ENCODE results near the gene PCDHA4. TPM values are rescaled to one million over a fixed set of nuclear protein-coding genes. Genes with fewer than 3 reads are reported as not detected.
"Not testable (repeated sequence)": the region's sequence is repeated elsewhere in the genome, so short reads cannot be mapped to it uniquely, and the experiment has no call there.

PCDHA4 gene
- total RNA-seq, 1 experiment from 2014 or later: not detected

GRCh38 chr5:140828362-140828737, 21.5 kb downstream of the PCDHA4 start:
- intact Hi-C loops (cut with micrococcal nuclease): no loop called here
- Histone ChIP-seq H4K20me1 (ENCODE audit: insufficient read depth) (no peaks in the 10 kb centered on the region), H3K4me1 (ENCODE audit: control insufficient read depth in 1 of 2, insufficient read depth in 2 of 2, low read length in 2 of 2) (no peaks in the 10 kb centered on the region), H2AFZ (ENCODE audit: low read depth, low read length, poor library complexity, severe bottlenecking) (no peak overlapping the region), H3K4me3 (replicated peaks in 1 of 2; ENCODE audit: low read depth in 1 of 2, low read length in 2 of 2) (no peak overlapping the region), H3K9ac (ENCODE audit: low read length) (no peak overlapping the region), H3K9me2 (ENCODE audit: insufficient read depth) (no peaks in the 10 kb centered on the region; the same call in 1 of the 2 replicates), H3K27ac (ENCODE audit: low read depth, low read length) (no peak overlapping the region), H3K36me3 (ENCODE audit: control insufficient read depth in 1 of 2, insufficient read depth in 2 of 2, low read length in 2 of 2) (no peaks in the 10 kb centered on the region), H3K79me2 (ENCODE audit: insufficient read depth, low read length) (no peaks in the 10 kb centered on the region), H3K9me3 (ENCODE audit: control insufficient read depth in 1 of 2, insufficient read depth in 1 of 2, low read depth in 1 of 2, low read length in 2 of 2) (no peaks in the 10 kb centered on the region), H3K4me2 (ENCODE audit: low read length) (no peak overlapping the region), H3K27me3 (ENCODE audit: insufficient read depth, low read length) (no peaks in the 10 kb centered on the region)
- no TSS peak for BruUV-seq (replicated peaks)
- no peak for TF ChIP-seq SRF (IDR thresholded peaks at IDR 0.05; ENCODE audit: low read depth)
- TF ChIP-seq, protein P1, sequence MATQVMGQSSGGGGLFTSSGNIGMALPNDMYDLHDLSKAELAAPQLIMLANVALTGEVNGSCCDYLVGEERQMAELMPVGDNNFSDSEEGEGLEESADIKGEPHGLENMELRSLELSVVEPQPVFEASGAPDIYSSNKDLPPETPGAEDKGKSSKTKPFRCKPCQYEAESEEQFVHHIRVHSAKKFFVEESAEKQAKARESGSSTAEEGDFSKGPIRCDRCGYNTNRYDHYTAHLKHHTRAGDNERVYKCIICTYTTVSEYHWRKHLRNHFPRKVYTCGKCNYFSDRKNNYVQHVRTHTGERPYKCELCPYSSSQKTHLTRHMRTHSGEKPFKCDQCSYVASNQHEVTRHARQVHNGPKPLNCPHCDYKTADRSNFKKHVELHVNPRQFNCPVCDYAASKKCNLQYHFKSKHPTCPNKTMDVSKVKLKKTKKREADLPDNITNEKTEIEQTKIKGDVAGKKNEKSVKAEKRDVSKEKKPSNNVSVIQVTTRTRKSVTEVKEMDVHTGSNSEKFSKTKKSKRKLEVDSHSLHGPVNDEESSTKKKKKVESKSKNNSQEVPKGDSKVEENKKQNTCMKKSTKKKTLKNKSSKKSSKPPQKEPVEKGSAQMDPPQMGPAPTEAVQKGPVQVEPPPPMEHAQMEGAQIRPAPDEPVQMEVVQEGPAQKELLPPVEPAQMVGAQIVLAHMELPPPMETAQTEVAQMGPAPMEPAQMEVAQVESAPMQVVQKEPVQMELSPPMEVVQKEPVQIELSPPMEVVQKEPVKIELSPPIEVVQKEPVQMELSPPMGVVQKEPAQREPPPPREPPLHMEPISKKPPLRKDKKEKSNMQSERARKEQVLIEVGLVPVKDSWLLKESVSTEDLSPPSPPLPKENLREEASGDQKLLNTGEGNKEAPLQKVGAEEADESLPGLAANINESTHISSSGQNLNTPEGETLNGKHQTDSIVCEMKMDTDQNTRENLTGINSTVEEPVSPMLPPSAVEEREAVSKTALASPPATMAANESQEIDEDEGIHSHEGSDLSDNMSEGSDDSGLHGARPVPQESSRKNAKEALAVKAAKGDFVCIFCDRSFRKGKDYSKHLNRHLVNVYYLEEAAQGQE (IDR thresholded peaks at IDR 0.05; ENCODE audit: low read depth): no peak
- no peak for TF ChIP-seq RAD21 (IDR thresholded peaks at IDR 0.05; ENCODE audit: low read depth)
- TF ChIP-seq EGR1 (IDR thresholded peaks at IDR 0.05; ENCODE audit: low read depth): no peak
- TF ChIP-seq CEBPB (IDR thresholded peaks at IDR 0.05; ENCODE audit: low read depth): no peak
- TF ChIP-seq POLR2AphosphoS5 (IDR thresholded peaks at IDR 0.05; ENCODE audit: low read depth, low read length): no peak
- TF ChIP-seq MAX (IDR thresholded peaks at IDR 0.05): no peak
- TF ChIP-seq FOSL1 (IDR thresholded peaks at IDR 0.05; ENCODE audit: low read depth): no peak
- TF ChIP-seq, protein P2, sequence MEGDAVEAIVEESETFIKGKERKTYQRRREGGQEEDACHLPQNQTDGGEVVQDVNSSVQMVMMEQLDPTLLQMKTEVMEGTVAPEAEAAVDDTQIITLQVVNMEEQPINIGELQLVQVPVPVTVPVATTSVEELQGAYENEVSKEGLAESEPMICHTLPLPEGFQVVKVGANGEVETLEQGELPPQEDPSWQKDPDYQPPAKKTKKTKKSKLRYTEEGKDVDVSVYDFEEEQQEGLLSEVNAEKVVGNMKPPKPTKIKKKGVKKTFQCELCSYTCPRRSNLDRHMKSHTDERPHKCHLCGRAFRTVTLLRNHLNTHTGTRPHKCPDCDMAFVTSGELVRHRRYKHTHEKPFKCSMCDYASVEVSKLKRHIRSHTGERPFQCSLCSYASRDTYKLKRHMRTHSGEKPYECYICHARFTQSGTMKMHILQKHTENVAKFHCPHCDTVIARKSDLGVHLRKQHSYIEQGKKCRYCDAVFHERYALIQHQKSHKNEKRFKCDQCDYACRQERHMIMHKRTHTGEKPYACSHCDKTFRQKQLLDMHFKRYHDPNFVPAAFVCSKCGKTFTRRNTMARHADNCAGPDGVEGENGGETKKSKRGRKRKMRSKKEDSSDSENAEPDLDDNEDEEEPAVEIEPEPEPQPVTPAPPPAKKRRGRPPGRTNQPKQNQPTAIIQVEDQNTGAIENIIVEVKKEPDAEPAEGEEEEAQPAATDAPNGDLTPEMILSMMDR (IDR thresholded peaks at IDR 0.05 in 2 of 3, conservative IDR thresholded peaks at IDR 0.05 in 1 of 3; ENCODE audit: borderline replicate concordance in 1 of 3, insufficient read depth in 1 of 3, low read depth in 2 of 3, low read length in 2 of 3): no peak
- TF ChIP-seq POLR2A (IDR thresholded peaks at IDR 0.05; ENCODE audit: borderline replicate concordance, extremely low read depth, insufficient read depth, insufficient read length): no peak
- no peak for TF ChIP-seq JUND (IDR thresholded peaks at IDR 0.05)
- CTCF ChIA-PET: no interaction called here
- ATAC-seq (no peak), DNase-seq (ENCODE audit: low read depth, low spot score) (no peak)
- POLR2A ChIA-PET: no interaction called here
- RAD21 ChIA-PET (ENCODE audit: low non-redundant PET in 1 of 2, low total read pairs in 2 of 2, uncharacterized antibody in 2 of 2, unreplicated experiment in 2 of 2): no interaction called here

DNA sequence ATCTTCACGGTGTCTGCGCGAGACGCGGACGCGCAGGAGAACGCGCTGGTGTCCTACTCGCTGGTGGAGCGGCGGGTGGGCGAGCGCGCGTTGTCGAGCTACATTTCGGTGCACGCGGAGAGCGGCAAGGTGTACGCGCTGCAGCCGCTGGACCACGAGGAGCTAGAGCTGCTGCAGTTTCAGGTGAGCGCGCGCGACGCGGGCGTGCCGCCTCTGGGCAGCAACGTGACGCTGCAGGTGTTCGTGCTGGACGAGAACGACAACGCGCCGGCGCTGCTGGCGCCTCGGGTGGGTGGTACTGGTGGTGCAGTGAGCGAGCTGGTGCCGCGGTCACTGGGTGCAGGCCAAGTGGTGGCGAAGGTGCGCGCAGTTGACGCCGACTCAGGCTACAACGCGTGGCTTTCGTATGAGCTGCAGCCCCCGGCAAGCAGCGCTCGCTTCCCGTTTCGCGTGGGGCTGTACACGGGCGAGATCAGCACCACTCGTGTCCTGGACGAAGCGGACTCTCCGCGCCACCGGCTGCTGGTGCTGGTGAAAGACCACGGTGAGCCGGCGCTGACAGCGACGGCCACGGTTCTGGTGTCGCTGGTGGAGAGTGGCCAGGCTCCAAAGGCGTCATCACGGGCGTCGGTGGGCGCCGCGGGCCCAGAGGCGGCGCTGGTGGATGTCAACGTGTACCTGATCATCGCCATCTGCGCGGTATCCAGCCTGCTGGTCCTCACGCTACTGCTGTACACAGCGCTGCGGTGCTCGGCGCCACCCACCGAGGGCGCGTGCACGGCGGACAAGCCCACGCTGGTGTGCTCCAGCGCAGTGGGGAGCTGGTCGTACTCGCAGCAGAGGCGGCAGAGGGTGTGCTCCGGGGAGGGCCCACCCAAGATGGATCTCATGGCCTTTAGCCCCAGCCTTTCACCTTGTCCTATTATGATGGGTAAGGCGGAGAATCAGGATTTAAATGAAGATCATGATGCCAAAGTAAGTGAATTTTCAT, 22.9 kb downstream of the PCDHA4 start:
- H3K4me3 ChIP-seq (replicated peaks in 1 of 2; ENCODE audit: low read depth in 1 of 2, low read length in 2 of 2); H3K4me2 ChIP-seq (ENCODE audit: low read length); H3K9me2 ChIP-seq (ENCODE audit: insufficient read depth); RAD21 ChIA-PET (ENCODE audit: low non-redundant PET in 1 of 2, low total read pairs in 2 of 2, uncharacterized antibody in 2 of 2, unreplicated experiment in 2 of 2); H3K27me3 ChIP-seq (ENCODE audit: insufficient read depth, low read length); ATAC-seq; H3K27ac ChIP-seq (ENCODE audit: low read depth, low read length); H3K79me2 ChIP-seq (ENCODE audit: insufficient read depth, low read length); POLR2A ChIA-PET; H3K36me3 ChIP-seq (ENCODE audit: control insufficient read depth in 1 of 2, insufficient read depth in 2 of 2, low read length in 2 of 2); H3K4me1 ChIP-seq (ENCODE audit: control insufficient read depth in 1 of 2, insufficient read depth in 2 of 2, low read length in 2 of 2); BruUV-seq (replicated peaks); H2AFZ ChIP-seq (ENCODE audit: low read depth, low read length, poor library complexity, severe bottlenecking); H3K9me3 ChIP-seq (ENCODE audit: control insufficient read depth in 1 of 2, insufficient read depth in 1 of 2, low read depth in 1 of 2, low read length in 2 of 2); intact Hi-C loops (cut with micrococcal nuclease); H3K9ac ChIP-seq (ENCODE audit: low read length); DNase-seq (ENCODE audit: low read depth, low spot score); CTCF ChIA-PET; H4K20me1 ChIP-seq (ENCODE audit: insufficient read depth): not testable (repeated sequence)

Data from HCT116 (cell line).